Lower leg skin (tissue), 3 donors: ENCODE measurements around the gene BUB3.

Source experiments
- CTCF ChIP-seq, 3 donors: fragments of 450-650 bp; IDR thresholded peaks; one replicate each; pipeline ENCODE4 v1.5.1; 2016; ENCODE audit warnings: antibody characterized with exemption in 3 of 3, mild to moderate bottlenecking in 3 of 3, moderate library complexity in 2 of 3
- POLR2A ChIP-seq, 2 donors: fragments of 450-650 bp; IDR thresholded peaks; one replicate each; pipeline ENCODE4 v1.6.1; 2016 to 2017; ENCODE audit warnings: antibody characterized with exemption in 2 of 2, mild to moderate bottlenecking in 1 of 2, moderate library complexity in 1 of 2

GRCh38 chr10:123145542-123146012 lies 8.6 kb upstream of the BUB3 start:
- TF ChIP-seq CTCF (IDR thresholded peaks at IDR 0.05) (no peak), POLR2A (IDR thresholded peaks at IDR 0.05) (no peak)
